SU-DHL-6 (cell line): ENCODE results near the gene SLC38A10.

Experiments used
- H2AFZ ChIP-seq: fragments of 200-600 bp; sonication (generic); 2 replicates; pipeline ENCODE4 v1.6.1; 2014; ENCODE audit warnings: low read depth, mild to moderate bottlenecking, moderate library complexity, mixed read lengths, antibody characterized with exemption, low read length; ENCODE audit not compliant: severe bottlenecking
- H3F3A ChIP-seq: fragments of 200-600 bp; shearing (Covaris generic); 2 replicates; pipeline ENCODE4 v1.6.0; 2016; ENCODE audit warnings: antibody characterized with exemption, mild to moderate bottlenecking; ENCODE audit not compliant: insufficient read depth
- H3K27ac ChIP-seq: fragments of 200-600 bp; sonication (generic); 2 replicates; pipeline ENCODE4 v1.5.1; 2016; ENCODE audit warnings: low read depth, mild to moderate bottlenecking, low read length, moderate library complexity, mixed read lengths
- H3K27me3 ChIP-seq: fragments of 200-600 bp; sonication (generic), shearing (Covaris generic); 2 replicates; pipeline ENCODE4 v1.6.0; 2014; ENCODE audit warnings: mild to moderate bottlenecking, low read length
- H3K36me3 ChIP-seq: fragments of 200-600 bp; sonication (generic); 2 replicates; pipeline ENCODE4 v1.6.1; 2014; ENCODE audit warnings: mild to moderate bottlenecking, low read length, mixed read lengths
- H3K4me2 ChIP-seq: fragments of 300-600, 200-600 bp; shearing (Covaris generic), sonication (generic); 2 replicates; pipeline ENCODE4 v1.6.0; 2014; ENCODE audit warnings: low read length, low read depth, mild to moderate bottlenecking; ENCODE audit not compliant: poor library complexity, severe bottlenecking
- H3K4me3 ChIP-seq: fragments of 200-600 bp; sonication (generic); 2 replicates; pipeline ENCODE4 v1.5.1; 2014; ENCODE audit warnings: antibody characterized with exemption, low read length, mild to moderate bottlenecking, mixed read lengths; ENCODE audit not compliant: insufficient read depth, poor library complexity, severe bottlenecking
- H3K79me2 ChIP-seq: fragments of 200-600 bp; sonication (generic); 2 replicates; pipeline ENCODE4 v1.6.1; 2014; ENCODE audit warnings: mild to moderate bottlenecking, low read length, moderate library complexity; ENCODE audit not compliant: insufficient read depth
- H3K9ac ChIP-seq: fragments of 200-600 bp; sonication (generic); 2 replicates; pipeline ENCODE4 v1.7.0; 2014; ENCODE audit warnings: mild to moderate bottlenecking, low read length
- H3K9me2 ChIP-seq: fragments of 200-600 bp; sonication (generic); replicated peaks from 2 replicates; pipeline ENCODE4 v1.6.1; 2014; ENCODE audit warnings: low read length; ENCODE audit not compliant: insufficient read depth
- H3K9me3 ChIP-seq: fragments of 200-600 bp; sonication (generic); 2 replicates; pipeline ENCODE4 v1.6.1; 2014; ENCODE audit warnings: low read length, mixed read lengths; ENCODE audit not compliant: insufficient read depth
- H4K20me1 ChIP-seq: fragments of 200-600 bp; sonication (generic); 2 replicates; pipeline ENCODE4 v1.6.1; 2014; ENCODE audit warnings: low read depth, mild to moderate bottlenecking, antibody characterized with exemption, low read length, moderate library complexity, mixed read lengths
- CTCF ChIP-seq: fragments of 200-600 bp; sonication (generic); IDR thresholded peaks from one replicate; pipeline ENCODE4 v1.5.1; 2017; ENCODE audit warnings: antibody characterized with exemption, mild to moderate bottlenecking, low read length, moderate library complexity; ENCODE audit not compliant: insufficient read depth, poor library complexity, severe bottlenecking
- EZH2phosphoT487 ChIP-seq: fragments of 200-600 bp; sonication (generic), shearing (Covaris generic); conservative IDR thresholded peaks from 2 replicates; pipeline ENCODE4 v1.6.1; 2018; ENCODE audit warnings: mild to moderate bottlenecking, antibody characterized with exemption, low read length, moderate library complexity, mixed read lengths

The SLC38A10 gene

GRCh38 chr17:81213978-81214377, 81.1 kb downstream of the SLC38A10 start:
- H3K9me3 ChIP-seq: no peaks in the 10 kb centered on the region
- H3K79me2 ChIP-seq: no peaks in the 10 kb centered on the region
- H3K36me3 ChIP-seq: no peaks in the 10 kb centered on the region
- H3K9me2 ChIP-seq: no peaks in the 10 kb centered on the region
- H2AFZ ChIP-seq: no peak overlapping the region
- no peaks in the 10 kb centered on the region for H3F3A ChIP-seq
- no peak overlapping the region for H3K9ac ChIP-seq
- TF ChIP-seq EZH2phosphoT487 (no peak), CTCF (no peak)
- no peak overlapping the region for H3K4me2 ChIP-seq
- H3K4me3 ChIP-seq: no peak overlapping the region
- H3K27ac ChIP-seq: no peak overlapping the region
- H3K27me3 ChIP-seq: no peaks in the 10 kb centered on the region
- H4K20me1 ChIP-seq: no peaks in the 10 kb centered on the region

- H3K27ac ChIP-seq: no peak overlapping the region
- H3K4me3 ChIP-seq: no peak overlapping the region
- no peak overlapping the region for H2AFZ ChIP-seq
- no peaks in the 10 kb centered on the region for H4K20me1 ChIP-seq
- H3K79me2 ChIP-seq: no peaks in the 10 kb centered on the region
- no peaks in the 10 kb centered on the region for H3F3A ChIP-seq
- H3K9me2 ChIP-seq: no peaks in the 10 kb centered on the region
- H3K4me2 ChIP-seq: no peak overlapping the region
- H3K36me3 ChIP-seq: no peaks in the 10 kb centered on the region
- no peaks in the 10 kb centered on the region for H3K9me3 ChIP-seq
- no peak for TF ChIP-seq EZH2phosphoT487
- no peak for TF ChIP-seq CTCF
- H3K9ac ChIP-seq: no peak overlapping the region
- no peaks in the 10 kb centered on the region for H3K27me3 ChIP-seq
Measured at GRCh38 chr17:81212365-81212764, 82.7 kb downstream of the SLC38A10 start.

DNA sequence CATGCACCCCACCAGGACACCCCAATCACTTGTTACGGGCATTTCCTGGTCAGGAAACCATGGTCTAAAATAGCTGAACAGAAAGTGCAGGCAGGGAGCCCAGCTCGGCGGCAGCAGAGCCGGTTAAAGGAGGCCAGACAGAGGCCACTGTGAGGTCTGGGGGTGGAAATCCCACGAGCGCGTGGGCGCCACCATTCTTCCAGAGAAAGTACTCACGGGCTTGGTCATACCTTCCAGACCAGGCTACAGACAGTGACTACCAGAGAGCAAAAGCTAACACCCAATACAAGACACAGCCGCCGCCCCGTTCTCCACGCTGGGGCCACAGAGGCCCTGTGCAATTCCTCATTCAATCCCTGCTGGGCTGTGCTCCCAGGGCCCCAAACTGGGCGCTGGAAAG, 84.2 kb downstream of the SLC38A10 start:
- H3F3A ChIP-seq: no peaks in the 10 kb centered on the region
- no peak overlapping the region for H3K27ac ChIP-seq
- H3K9me2 ChIP-seq: no peaks in the 10 kb centered on the region
- H4K20me1 ChIP-seq: no peaks in the 10 kb centered on the region
- H3K27me3 ChIP-seq: no peaks in the 10 kb centered on the region
- H3K79me2 ChIP-seq: no peaks in the 10 kb centered on the region
- no peaks in the 10 kb centered on the region for H3K9me3 ChIP-seq
- no peak for TF ChIP-seq EZH2phosphoT487
- no peak for TF ChIP-seq CTCF
- no peak overlapping the region for H2AFZ ChIP-seq
- H3K4me3 ChIP-seq: no peak overlapping the region
- no peak overlapping the region for H3K4me2 ChIP-seq
- no peaks in the 10 kb centered on the region for H3K36me3 ChIP-seq
- no peak overlapping the region for H3K9ac ChIP-seq
